Parathyroid adenoma (tissue), 2 donors: ENCODE data around the gene CYP27A1.

ENCODE experiments used
- H2AFZ ChIP-seq: fragments of 300-600 bp; sonication (generic); one replicate; pipeline ENCODE4 v1.7.0; 2017; ENCODE audit warnings: antibody characterized with exemption, mild to moderate bottlenecking
- H3K27ac ChIP-seq: fragments of 300-600 bp; sonication (generic); one replicate; pipeline ENCODE4 v1.7.0; 2017
- H3K27me3 ChIP-seq: fragments of 300-600 bp; sonication (generic); one replicate; pipeline ENCODE4 v1.7.0; 2017; ENCODE audit warnings: low read length; ENCODE audit not compliant: control insufficient read depth, insufficient read depth
- H3K36me3 ChIP-seq: fragments of 300-600 bp; sonication (generic); one replicate; pipeline ENCODE4 v1.7.0; 2017; ENCODE audit warnings: low read length; ENCODE audit not compliant: control insufficient read depth, insufficient read depth
- H3K4me1 ChIP-seq: fragments of 300-600 bp; sonication (generic); one replicate; pipeline ENCODE4 v1.7.0; 2017; ENCODE audit warnings: control low read depth
- H3K4me2 ChIP-seq: fragments of 300-600 bp; sonication (generic); one replicate; pipeline ENCODE4 v1.7.0; 2017; ENCODE audit warnings: low read length
- H3K4me3 ChIP-seq: fragments of 300-600 bp; sonication (generic); one replicate; pipeline ENCODE4 v1.7.0; 2017; ENCODE audit warnings: low read depth, low read length
- H3K79me2 ChIP-seq: fragments of 300-600 bp; sonication (generic); one replicate; pipeline ENCODE4 v1.7.0; 2017; ENCODE audit warnings: control low read depth
- H3K9ac ChIP-seq: fragments of 300-600 bp; sonication (generic); one replicate; pipeline ENCODE4 v1.7.0; 2017; ENCODE audit warnings: mild to moderate bottlenecking
- H3K9me3 ChIP-seq: fragments of 300-600 bp; sonication (generic); one replicate; pipeline ENCODE4 v1.7.0; 2017; ENCODE audit warnings: low read length; ENCODE audit not compliant: control insufficient read depth
- TF ChIP-seq, protein P1 (sequence below): fragments of 300-600 bp; sonication (generic); IDR thresholded peaks from one replicate; pipeline ENCODE4 v1.7.0; 2017; ENCODE audit warnings: antibody characterized with exemption, mild to moderate bottlenecking
- donor health status: primary hyperparathyroidism.

Gene CYP27A1

DNA sequence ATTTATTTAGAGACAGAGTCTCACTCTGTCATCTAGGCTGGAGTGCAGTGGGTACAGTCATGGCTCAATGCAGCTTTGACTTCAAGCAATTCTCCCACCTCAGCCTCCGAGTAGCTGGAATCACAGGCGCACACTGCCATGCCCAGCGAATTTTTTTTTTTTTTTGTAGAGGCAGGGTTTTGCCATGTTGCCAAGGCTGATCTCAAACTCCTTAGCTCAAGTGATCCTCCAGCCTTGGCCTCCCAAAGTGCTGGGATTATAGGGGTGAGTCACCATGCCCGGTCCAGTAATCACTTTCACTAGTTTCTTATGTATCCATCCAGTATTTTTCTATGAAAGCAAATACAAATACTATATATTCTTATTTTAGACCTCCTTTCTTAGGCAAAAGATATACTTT, 25.7 kb downstream of the CYP27A1 start:
- H3K27ac ChIP-seq: no peak overlapping the region

DNA sequence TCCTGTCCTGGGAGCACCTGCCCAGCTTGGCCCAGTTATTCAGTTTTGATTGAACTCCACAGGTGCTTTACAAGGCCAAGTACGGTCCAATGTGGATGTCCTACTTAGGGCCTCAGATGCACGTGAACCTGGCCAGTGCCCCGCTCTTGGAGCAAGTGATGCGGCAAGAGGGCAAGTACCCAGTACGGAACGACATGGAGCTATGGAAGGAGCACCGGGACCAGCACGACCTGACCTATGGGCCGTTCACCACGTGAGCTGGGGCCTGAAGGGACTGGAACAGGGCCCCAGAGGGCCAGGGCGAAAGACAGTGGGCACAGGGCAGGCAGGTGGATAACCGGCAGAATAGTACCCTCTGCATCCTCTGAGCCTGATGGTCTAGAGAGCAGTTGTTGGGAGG, 27.6 kb downstream of the CYP27A1 start:
- Histone ChIP-seq H3K36me3 (no peaks in the 10 kb centered on the region), H2AFZ (no peak overlapping the region), H3K9ac (no peak overlapping the region), H3K27ac (no peak overlapping the region), H3K4me1 (peaks cover 5% of the 10 kb centered on the region), H3K4me2 (no peak overlapping the region), H3K4me3 (no peak overlapping the region), H3K27me3 (no peaks in the 10 kb centered on the region), H3K79me2 (no peaks in the 10 kb centered on the region), H3K9me3 (no peaks in the 10 kb centered on the region)
- TF ChIP-seq, protein P1, sequence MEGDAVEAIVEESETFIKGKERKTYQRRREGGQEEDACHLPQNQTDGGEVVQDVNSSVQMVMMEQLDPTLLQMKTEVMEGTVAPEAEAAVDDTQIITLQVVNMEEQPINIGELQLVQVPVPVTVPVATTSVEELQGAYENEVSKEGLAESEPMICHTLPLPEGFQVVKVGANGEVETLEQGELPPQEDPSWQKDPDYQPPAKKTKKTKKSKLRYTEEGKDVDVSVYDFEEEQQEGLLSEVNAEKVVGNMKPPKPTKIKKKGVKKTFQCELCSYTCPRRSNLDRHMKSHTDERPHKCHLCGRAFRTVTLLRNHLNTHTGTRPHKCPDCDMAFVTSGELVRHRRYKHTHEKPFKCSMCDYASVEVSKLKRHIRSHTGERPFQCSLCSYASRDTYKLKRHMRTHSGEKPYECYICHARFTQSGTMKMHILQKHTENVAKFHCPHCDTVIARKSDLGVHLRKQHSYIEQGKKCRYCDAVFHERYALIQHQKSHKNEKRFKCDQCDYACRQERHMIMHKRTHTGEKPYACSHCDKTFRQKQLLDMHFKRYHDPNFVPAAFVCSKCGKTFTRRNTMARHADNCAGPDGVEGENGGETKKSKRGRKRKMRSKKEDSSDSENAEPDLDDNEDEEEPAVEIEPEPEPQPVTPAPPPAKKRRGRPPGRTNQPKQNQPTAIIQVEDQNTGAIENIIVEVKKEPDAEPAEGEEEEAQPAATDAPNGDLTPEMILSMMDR: no peak

More for the DNA sequence above, 25.7 kb downstream of the CYP27A1 start:
- H3K36me3 ChIP-seq: no peaks in the 10 kb centered on the region
- H3K9me3 ChIP-seq: no peaks in the 10 kb centered on the region
- no peak overlapping the region for H3K4me3 ChIP-seq
- H3K9ac ChIP-seq: no peak overlapping the region
- no peak overlapping the region for H3K4me2 ChIP-seq
- TF ChIP-seq, protein P1: no peak
- H3K4me1 ChIP-seq: peaks cover 5% of the 10 kb centered on the region
- H3K27me3 ChIP-seq: no peaks in the 10 kb centered on the region
- H2AFZ ChIP-seq: no peak overlapping the region
- H3K79me2 ChIP-seq: no peaks in the 10 kb centered on the region

DNA sequence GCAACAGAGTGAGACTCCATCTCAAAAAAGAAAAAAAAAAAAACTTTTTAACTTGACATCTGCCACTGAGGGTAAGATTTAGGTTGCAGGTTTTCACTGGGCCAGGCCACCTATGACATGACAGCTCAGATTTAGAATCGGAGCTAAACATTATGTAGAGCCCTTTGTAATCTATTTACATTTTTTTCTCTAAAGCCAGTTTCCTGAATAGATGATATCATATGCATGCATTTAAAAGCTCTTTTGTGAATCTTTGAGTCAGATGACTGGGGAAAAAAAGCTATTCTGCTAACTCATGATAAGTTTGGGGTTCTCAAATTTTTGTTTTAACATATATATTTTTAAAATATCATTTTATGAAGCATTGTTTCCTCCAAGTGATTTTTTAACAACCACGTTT, 28.3 kb downstream of the CYP27A1 start:
- Histone ChIP-seq H3K4me3 (no peak overlapping the region), H3K9me3 (no peaks in the 10 kb centered on the region), H3K36me3 (no peaks in the 10 kb centered on the region), H3K4me2 (no peak overlapping the region), H3K27ac (no peak overlapping the region), H2AFZ (no peak overlapping the region), H3K4me1 (peaks cover 5% of the 10 kb centered on the region), H3K9ac (no peak overlapping the region), H3K79me2 (no peaks in the 10 kb centered on the region), H3K27me3 (no peaks in the 10 kb centered on the region)
- TF ChIP-seq, protein P1: no peak

DNA sequence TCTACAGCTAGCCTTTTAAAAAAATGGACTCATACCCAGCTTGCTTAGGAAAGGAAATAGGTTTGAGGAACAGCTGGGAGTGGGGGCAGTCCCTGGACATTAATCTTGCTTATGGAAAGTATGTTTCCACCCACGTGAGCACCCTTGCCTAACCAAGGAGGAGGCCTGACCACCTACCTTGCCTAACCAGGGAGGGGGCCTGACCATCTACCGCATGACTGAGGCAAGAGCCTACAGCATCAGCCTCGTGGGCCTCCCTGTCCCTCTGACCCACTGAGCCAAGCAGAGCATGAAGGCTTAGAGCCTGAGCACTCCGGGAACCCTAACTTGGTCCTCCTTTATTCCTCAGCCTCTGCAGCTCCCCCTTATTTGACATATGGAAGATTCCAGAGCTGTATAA, 29.4 kb downstream of the CYP27A1 start:
- Histone ChIP-seq H3K9me3 (no peaks in the 10 kb centered on the region), H3K36me3 (no peaks in the 10 kb centered on the region), H3K4me2 (no peak overlapping the region), H3K4me1 (peaks cover 2% of the 10 kb centered on the region), H3K79me2 (no peaks in the 10 kb centered on the region), H2AFZ (no peak overlapping the region), H3K27me3 (no peaks in the 10 kb centered on the region), H3K9ac (no peak overlapping the region), H3K27ac (no peak overlapping the region), H3K4me3 (no peak overlapping the region)
- TF ChIP-seq, protein P1: no peak

DNA sequence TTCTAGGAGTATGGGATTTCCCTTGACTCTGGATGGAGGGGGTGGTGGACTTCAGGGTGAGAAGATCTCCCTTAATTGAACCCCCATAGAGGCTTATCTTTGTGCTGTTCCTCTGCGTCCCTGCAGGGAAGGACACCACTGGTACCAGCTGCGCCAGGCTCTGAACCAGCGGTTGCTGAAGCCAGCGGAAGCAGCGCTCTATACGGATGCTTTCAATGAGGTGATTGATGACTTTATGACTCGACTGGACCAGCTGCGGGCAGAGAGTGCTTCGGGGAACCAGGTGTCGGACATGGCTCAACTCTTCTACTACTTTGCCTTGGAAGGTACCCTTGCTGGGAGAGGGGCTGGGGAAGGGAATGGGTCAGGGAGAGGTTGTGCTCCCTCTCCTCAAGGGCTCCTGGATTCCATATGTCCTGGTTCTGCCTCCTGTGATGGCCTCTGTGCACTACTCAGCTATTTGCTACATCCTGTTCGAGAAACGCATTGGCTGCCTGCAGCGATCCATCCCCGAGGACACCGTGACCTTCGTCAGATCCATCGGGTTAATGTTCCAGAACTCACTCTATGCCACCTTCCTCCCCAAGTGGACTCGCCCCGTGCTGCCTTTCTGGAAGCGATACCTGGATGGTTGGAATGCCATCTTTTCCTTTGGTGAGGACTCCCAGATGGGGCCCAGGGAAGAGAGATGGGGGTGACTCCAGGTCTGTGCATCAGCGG, 30.3 kb downstream of the CYP27A1 start:
- Histone ChIP-seq H3K27ac (no peak overlapping the region), H2AFZ (no peak overlapping the region), H3K9me3 (no peaks in the 10 kb centered on the region), H3K36me3 (no peaks in the 10 kb centered on the region), H3K27me3 (no peaks in the 10 kb centered on the region), H3K4me1 (no peaks in the 10 kb centered on the region), H3K9ac (no peak overlapping the region), H3K4me2 (no peak overlapping the region), H3K79me2 (no peaks in the 10 kb centered on the region), H3K4me3 (no peak overlapping the region)
- TF ChIP-seq, protein P1: no peak
